Measurements from ENCODE around the gene P3H1. TPM values are rescaled to one million over a fixed set of nuclear protein-coding genes. Genes with fewer than 3 reads are reported as not detected.

The P3H1 gene
- total RNA-seq, 1 experiment from 2014 or later: 47.1 TPM

DNA sequence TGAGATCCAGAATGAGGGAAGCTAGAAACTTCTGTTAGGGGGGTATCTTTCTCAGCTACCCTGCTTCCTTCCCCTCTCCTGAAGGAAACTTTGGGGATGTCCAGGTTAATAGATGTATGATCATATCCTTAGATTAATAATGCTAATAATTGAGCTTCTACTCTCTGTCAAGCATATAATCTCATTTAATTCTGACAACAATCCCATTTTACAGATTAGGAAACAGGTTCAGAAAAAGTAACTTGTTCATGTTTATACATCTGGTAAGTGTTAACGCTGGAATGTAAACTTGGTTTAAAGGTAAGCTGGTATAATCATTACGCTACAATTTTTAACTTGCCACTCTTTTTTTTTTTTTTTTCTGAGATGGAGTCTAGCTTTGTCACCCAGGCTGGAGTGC is 16.3 kb upstream of the P3H1 start:
- Histone ChIP-seq H2BK15ac (ENCODE audit: low read depth, low read length) (no peak overlapping the region), H3K4me2 (ENCODE audit: insufficient read depth, insufficient read length, low read length) (no peak overlapping the region), H4K91ac (ENCODE audit: insufficient read length, low read depth, low read length) (no peak overlapping the region), H3K27ac (ENCODE audit: insufficient read length, low read depth, low read length) (no peak overlapping the region), H4K8ac (replicated peaks; ENCODE audit: insufficient read length, low read depth, low read length) (no peak overlapping the region), H2BK20ac (ENCODE audit: low read depth, low read length, poor library complexity, severe bottlenecking) (no peak overlapping the region), H3K18ac (ENCODE audit: insufficient read length, low read depth, low read length) (no peak overlapping the region), H3K9me3 (ENCODE audit: control insufficient read depth, low read depth, low read length) (no peaks in the 10 kb centered on the region), H2BK12ac (ENCODE audit: insufficient read length, low read depth, low read length) (no peak overlapping the region), H3K23ac (ENCODE audit: insufficient read length, low read depth, low read length) (no peak overlapping the region), H2AK5ac (ENCODE audit: insufficient read length, low read length) (no peak overlapping the region), H2AFZ (ENCODE audit: low read length) (no peak overlapping the region), H3K23me2 (ENCODE audit: insufficient read length, low read depth, low read length, poor library complexity, severe bottlenecking) (no peaks in the 10 kb centered on the region), H3K27me3 (ENCODE audit: insufficient read depth, low read length) (no peaks in the 10 kb centered on the region), H3K4ac (ENCODE audit: low read depth, low read length) (no peak overlapping the region), H4K20me1 (ENCODE audit: control insufficient read depth, insufficient read depth, insufficient read length) (no peaks in the 10 kb centered on the region), H3K79me2 (ENCODE audit: insufficient read depth, low read length) (no peaks in the 10 kb centered on the region), H4K5ac (ENCODE audit: insufficient read length, low read depth, low read length) (no peak overlapping the region), H2BK120ac (ENCODE audit: low read depth, low read length, poor library complexity, severe bottlenecking) (no peak overlapping the region), H3K4me1 (ENCODE audit: insufficient read depth, low read length) (no peaks in the 10 kb centered on the region), H2BK5ac (ENCODE audit: insufficient read length, low read length) (no peak overlapping the region), H3T11ph (ENCODE audit: low read length) (no peak overlapping the region), H3K56ac (ENCODE audit: insufficient read length, low read depth, low read length) (no peak overlapping the region), H3K9ac (ENCODE audit: extremely low read depth, insufficient read length, low read length) (no peak overlapping the region), H3K14ac (ENCODE audit: insufficient read depth, low read length) (no peak overlapping the region), H3K79me1 (ENCODE audit: insufficient read depth, low read depth, low read length, poor library complexity, severe bottlenecking) (no peaks in the 10 kb centered on the region)
- TF ChIP-seq, protein P1, sequence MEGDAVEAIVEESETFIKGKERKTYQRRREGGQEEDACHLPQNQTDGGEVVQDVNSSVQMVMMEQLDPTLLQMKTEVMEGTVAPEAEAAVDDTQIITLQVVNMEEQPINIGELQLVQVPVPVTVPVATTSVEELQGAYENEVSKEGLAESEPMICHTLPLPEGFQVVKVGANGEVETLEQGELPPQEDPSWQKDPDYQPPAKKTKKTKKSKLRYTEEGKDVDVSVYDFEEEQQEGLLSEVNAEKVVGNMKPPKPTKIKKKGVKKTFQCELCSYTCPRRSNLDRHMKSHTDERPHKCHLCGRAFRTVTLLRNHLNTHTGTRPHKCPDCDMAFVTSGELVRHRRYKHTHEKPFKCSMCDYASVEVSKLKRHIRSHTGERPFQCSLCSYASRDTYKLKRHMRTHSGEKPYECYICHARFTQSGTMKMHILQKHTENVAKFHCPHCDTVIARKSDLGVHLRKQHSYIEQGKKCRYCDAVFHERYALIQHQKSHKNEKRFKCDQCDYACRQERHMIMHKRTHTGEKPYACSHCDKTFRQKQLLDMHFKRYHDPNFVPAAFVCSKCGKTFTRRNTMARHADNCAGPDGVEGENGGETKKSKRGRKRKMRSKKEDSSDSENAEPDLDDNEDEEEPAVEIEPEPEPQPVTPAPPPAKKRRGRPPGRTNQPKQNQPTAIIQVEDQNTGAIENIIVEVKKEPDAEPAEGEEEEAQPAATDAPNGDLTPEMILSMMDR (conservative IDR thresholded peaks at IDR 0.05): no peak
- no CpG with 5 or more reads among the region's 2 CpGs for whole genome bisulfite sequencing (ENCODE audit: extremely low coverage, insufficient read length, low lambda C conversion rate)
- no peak overlapping the region for H3K4me3 Mint-ChIP-seq
- no peak overlapping the region for H3K27ac Mint-ChIP-seq
- no peak for DNase-seq
- peaks cover 11 to 51% (median 39%) of the 10 kb centered on the region in 3 experiments for H3K36me3 Mint-ChIP-seq (ENCODE audit: insufficient read depth in 1 of 3, low read depth in 3 of 3)
- H3K4me1 Mint-ChIP-seq: peaks cover 10% of the 10 kb centered on the region in 2 experiments
- no peaks in the 10 kb centered on the region for H3K9me3 Mint-ChIP-seq
- H3K27me3 Mint-ChIP-seq (ENCODE audit: low read depth): no peaks in the 10 kb centered on the region; the same call in 1 of the 2 replicates

All from H9 (cell line).